ENCODE measurements around the gene UCN2.

DNA sequence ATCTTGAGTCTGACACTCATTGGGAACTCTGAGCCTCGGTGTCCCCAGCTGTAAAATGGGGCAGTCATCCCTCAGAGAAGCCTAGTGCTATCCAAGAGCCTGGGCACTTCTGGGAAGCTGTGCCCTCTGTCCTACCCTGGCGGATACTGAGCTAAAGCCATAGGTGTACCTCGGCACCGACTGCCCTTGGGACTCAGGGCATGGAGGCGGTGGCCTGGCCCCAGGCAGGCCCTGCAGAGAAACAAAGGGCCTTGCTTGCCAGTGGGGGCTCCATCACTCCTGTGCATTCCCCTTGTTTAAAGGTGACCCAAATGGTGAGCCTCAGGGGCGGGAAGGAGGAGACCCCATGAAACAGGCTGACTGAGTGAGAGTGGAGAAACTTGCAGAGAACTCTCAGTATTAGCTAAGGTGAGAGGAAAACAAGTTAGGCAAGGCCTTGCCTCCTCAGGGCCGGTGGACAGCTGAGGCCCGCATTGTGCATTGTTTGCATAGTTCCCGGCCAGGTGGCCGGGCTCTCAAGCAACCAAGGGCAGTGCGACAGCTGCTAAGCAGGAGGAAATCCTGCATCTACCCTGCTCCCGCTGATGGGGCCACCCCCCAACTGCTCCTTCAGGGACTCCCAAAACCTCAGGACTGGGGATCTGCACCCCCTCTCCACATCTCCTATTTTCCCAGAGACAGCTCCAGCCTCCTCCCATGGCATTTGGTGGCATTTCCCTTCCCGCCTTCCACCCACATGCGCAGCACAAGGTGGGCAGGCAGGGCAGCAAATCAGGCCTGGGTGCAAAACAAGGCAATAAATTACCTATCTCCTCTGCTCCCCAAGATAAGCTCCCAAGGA lies 11.2 kb downstream of the UCN2 start:
- TF ChIP-seq POLR2A (IDR thresholded peaks at IDR 0.05), result no peak
- TF ChIP-seq, protein P1, sequence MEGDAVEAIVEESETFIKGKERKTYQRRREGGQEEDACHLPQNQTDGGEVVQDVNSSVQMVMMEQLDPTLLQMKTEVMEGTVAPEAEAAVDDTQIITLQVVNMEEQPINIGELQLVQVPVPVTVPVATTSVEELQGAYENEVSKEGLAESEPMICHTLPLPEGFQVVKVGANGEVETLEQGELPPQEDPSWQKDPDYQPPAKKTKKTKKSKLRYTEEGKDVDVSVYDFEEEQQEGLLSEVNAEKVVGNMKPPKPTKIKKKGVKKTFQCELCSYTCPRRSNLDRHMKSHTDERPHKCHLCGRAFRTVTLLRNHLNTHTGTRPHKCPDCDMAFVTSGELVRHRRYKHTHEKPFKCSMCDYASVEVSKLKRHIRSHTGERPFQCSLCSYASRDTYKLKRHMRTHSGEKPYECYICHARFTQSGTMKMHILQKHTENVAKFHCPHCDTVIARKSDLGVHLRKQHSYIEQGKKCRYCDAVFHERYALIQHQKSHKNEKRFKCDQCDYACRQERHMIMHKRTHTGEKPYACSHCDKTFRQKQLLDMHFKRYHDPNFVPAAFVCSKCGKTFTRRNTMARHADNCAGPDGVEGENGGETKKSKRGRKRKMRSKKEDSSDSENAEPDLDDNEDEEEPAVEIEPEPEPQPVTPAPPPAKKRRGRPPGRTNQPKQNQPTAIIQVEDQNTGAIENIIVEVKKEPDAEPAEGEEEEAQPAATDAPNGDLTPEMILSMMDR (IDR thresholded peaks at IDR 0.05), result no peak
